NK-92 (cell line): ENCODE data around the gene MTUS2.

Experiments used
- DNase-seq: peaks from one replicate; lab custom pipeline; 2025; ENCODE audit not compliant: unreplicated experiment; lab: John Stamatoyannopoulos, UW

MTUS2 gene

DNA sequence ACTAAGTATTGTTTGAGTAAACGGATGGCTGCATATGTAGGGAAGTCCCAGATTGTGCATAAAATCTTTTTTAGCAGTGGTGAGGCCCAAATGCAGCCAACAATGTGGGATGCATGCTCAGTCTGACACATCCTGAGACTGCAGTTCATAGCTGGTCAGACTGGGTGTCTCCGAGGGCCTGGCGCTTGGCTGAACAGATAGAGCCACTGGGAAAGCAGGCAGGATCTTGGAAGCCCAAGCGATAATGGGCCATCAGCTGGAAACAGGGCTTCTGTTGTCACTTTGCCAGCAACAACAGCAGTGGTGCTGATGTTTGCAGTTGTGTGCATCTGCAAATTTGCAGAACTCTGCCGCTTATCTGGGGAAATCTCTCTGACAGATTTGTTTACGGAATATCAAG lies 36.1 kb downstream of the MTUS2 start:
- DNase-seq, result no peak

DNA sequence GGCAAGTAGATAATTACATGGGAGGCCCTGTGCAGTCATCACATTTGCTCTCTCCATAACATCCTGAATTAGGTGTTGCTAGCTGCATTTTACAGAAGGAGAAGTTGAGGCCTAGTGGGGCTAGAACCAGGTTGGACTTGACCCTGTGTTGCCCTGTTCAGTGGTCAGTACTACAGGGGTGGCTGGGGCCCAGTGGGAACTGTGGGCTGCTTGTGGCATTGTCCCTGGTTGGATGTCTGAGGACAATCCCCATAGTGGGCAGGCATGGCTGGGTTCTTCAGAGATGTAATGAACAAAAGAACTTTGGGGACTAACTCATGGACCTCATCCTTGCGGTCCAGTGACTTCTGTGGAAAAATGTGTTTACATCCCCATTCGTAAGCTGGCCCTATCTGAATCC lies 38.9 kb downstream of the MTUS2 start:
- DNase-seq, result no peak

- no peak for DNase-seq
Observed at GRCh38 chr13:28859717-28860116, 39.6 kb downstream of the MTUS2 start.

- no peak for DNase-seq
Observed at GRCh38 chr13:28864544-28864943, 44.4 kb downstream of the MTUS2 start.

- DNase-seq, result no peak
Observed at GRCh38 chr13:28865149-28865744, 45.1 kb downstream of the MTUS2 start.

- DNase-seq, result no peak
Observed at GRCh38 chr13:28865951-28866350, 45.8 kb downstream of the MTUS2 start.

DNA sequence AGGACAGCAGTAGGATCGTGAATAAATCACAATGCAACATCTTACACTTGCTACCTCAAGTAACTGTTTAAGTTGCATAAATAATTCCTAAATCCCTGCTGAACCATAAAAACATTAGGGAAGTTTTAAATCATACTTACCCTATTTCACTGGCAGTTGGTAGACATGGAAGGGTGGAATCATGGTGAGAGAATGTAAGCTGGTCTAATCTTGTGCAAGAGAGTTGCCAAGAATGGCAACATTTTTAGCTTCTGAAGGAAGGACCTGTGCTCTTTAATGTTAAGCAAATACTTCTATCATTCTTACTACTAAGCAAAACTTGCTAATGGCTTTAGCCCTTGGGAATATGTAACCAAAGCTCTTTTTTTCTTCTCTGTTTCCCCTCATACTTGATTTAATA lies 46.8 kb downstream of the MTUS2 start:
- no peak for DNase-seq

GRCh38 chr13:28867564-28867963 lies 47.4 kb downstream of the MTUS2 start:
- no peak for DNase-seq

DNA sequence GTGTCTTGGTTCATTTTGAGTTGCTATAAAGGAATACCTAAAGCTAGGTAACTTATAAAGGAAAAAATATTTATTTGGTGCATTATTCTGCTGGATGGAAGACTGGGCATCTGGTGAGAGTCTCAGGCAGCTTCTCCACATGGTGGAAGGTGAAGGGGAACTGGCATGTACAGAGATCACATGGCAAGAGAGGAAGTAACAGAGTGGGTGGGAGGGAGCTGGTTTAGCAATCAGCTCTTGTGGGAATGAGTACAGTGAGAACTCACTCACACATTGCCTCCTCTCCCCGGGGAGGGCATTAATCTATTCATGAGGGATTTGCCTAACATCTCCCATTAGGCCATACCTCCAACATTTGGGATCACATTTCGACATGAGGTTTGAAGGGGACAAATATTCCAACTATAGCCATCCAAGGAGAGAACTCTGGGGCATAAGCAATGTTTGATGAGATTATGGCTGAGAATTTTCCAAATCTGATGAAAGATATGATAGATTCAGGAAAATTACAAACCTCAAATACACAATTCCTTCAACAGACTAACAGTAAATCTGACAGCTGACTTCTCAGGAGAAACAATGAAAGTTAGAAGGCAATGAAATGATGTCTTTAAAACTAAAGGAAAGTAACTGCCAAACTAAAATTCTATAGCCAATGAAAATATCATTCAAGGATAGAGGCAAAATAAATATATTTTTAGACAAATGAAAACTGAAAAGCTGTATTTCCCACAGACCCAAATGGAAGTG lies 52.5 kb downstream of the MTUS2 start:
- no peak for DNase-seq

DNA sequence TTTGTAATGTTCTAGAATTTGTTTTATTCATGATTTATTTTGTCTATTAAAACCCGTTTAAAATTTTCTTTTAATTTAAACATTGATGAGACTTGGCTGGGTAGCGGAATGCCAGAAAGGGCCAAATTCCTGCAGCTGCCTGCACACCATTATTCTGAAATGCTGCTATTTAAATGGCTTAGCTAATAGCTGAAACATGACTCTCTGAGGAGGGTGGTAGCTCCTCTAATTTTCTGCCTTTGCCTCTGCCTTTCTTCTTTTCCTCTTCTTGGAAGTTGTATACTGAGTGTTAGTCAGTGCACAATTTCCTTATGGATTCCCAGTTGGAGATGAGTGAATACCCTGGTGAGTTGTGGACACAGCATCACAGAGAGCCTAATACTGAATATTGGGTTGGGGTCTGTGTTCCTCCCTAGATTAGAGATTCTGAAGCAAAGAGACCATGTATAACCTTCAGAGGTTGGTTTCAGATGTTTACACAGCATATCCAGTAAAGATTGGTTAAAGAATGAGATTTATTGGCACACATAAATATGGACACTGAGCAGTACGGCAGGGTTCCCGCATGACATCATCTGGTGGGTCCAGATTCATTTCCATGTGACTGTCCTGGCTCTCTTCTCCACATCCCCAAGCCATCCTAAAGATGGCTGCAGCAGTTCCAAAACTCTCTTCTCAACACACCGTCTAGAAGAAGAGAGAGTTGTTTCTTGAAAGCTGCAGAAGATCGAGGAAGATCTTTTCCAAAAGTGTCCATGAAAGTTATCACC lies 55.9 kb downstream of the MTUS2 start:
- no peak for DNase-seq

GRCh38 chr13:28877408-28877807 lies 57.3 kb downstream of the MTUS2 start:
- DNase-seq, result no peak

DNA sequence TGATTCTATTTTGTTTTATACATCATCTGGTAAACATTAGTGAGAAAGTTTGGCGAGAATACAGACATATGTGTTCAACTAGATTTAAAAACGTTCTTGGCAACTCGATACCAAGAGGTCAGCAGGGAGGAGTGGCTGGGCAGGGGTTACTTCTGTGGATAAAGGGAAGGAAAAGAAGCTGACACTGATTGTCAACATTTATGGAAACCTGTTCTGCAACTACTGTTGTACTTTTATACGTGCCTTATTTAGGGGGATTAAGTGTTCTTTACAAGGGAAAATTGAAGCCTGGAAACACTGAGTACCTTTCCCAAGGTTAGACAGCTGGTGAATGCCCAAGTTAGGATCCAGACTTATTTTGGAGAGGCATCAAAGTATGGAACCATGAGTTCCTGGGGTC lies 65.0 kb downstream of the MTUS2 start:
- no peak for DNase-seq

DNA sequence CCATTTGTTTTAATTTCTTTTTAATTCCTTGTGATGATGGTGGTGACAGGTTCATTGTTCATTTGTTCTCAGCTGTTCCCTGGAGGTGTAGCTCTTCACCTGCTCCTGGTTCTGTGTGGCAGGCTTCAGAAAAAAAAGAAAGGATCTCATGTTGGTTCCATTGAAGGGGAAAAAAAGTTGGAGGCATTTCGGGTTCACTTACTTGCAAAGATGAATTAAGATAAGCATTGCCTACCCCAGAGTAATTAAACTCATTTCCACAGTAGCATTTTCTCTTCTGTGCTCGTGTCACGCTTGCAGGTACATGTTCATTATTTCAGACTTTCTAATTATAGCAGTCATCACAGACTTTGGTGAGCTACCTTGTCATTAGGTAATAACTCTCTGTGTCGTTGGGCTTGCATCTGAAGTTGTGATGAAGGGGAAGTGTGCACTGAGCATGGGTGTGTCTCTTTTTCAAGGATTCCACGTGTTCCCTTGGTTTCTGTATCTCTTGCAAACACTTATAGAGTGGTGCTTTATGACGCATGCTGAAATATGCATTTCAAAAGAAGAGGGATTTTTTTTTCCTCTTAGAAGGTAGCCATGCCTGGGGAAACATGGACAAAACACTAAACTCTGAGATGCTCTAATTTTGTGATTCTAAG lies 69.1 kb downstream of the MTUS2 start:
- no peak for DNase-seq

DNA sequence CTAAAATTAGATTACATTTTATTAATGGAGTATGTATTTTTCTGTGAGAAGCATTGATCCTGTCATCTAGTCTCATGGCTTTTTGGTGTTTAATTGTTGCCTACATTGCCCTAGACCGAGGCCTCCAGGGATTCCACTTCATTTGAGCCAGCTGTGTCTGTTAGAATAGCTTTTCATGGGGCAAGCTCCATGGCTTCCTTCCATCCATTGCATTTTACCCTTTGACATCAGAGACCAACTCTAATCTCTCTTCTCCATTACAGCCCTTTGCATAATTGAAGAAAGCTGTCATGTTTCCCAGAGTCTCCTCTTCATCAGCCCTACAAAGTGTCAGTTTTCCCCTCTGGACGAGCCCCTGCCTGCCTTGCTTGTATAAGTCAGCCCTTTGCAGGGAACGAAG lies 70.6 kb downstream of the MTUS2 start:
- no peak for DNase-seq

DNA sequence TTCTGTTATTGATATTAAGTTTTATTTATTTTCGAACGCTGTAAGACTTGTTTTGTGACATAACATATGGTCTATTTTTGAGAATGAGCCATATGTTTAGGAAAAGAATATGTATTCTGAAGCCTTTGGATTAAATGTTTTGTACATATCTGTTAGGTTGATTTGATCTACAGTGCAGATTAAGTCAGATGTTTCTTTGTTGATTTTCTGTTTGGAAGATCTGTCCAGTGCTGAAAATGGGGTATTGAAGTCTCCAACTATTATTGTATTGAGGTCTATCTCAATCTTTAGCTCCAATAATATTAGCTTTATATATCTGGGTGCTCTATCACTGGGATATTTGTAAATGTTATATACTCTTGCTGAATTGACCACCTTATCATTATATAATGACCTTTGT lies 97.9 kb downstream of the MTUS2 start:
- no peak for DNase-seq

DNA sequence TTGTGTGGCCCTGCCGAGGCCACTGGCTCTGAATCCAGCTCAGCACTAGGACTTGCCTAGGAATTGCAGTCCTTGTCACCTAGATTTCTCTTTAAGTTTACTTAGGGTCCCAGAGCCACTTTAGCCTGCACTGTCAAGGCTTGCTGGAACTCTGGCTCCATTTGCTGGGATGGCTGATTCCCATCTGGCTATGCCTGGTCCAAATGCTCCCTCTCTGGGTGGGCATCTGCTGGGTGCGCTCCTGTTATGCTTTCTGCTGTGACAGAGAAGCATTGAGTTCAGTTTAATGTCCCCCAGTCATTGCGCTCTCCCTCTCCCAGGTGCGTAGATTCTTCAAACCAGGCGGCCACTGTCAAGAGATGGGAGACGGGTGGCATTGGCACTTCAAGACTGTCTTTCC lies 102.2 kb downstream of the MTUS2 start:
- no peak for DNase-seq

DNA sequence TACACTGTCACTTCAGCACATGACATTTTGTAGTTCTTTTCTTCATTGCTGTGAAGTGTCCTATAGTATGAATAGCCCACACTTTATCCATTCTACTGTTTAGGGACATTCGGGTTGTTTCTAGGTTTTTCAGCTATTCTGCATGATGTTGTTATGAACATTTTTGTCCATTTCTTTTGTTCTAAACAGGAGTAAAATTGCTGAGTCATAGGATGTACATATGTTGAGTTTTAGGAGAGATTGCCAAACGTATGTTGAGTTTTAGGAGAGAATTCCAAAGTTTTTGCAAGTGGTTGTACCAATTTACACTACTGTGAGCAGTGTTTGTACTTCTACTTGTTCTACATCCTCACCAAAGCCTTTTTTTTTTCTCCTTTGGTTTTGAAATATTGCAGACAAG lies 115.0 kb downstream of the MTUS2 start:
- DNase-seq, result no peak

DNA sequence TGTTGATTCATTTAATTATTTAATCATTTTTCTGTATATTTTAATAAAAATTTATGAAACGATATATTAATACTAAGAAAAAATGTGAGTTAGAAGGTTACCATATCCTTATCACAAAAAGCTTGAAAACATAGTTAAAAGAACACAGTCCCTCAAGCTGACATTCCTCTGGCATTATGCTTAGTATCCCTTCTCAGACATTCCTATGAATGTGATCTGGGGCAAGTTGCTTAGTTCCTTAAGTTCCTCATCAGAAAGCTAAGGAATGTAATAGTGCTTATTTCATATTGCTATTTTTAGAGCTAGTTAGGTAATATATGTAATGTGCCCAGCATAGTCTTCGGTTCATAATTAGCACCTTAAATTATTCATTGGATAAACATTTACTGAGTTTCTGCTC lies 122.8 kb downstream of the MTUS2 start:
- no peak for DNase-seq

GRCh38 chr13:28953714-28954418 lies 133.7 kb downstream of the MTUS2 start:
- DNase-seq, result no peak

DNA sequence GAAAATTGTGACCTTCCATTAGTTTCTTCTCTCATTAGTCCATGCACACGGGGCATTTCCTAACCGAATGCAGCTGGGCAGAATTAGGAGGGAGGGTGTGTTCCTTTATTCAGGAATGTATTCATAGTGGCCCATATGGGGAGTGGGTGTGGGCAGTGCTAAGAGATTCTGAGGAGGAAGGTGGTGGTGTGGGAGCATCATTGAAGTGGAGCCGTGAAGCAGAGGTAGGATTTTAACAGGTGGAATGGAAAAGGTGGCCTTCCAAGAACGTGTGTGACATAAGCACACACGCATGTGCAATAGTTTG lies 134.2 kb downstream of the MTUS2 start:
- no peak for DNase-seq

DNA sequence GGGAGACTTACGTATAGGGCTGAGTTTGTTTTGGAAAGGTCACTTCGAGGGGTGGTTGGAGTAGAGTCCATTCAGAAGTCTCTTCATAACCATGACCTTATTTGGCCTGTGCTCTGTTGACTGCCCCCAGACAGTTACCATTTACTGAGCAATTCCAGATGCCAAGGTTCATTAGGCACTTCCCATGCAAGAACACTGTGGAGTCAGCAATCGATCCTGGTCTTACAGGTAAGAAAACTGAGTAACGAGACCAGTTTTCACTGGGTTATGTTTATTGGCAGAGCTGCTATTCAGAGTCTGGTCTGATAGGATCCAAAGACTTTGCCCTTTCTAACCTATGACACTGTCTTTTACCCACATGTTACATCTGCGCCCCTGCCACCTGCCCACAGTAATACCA lies 134.7 kb downstream of the MTUS2 start:
- no peak for DNase-seq
